GM19468 (cell line): ENCODE results near the gene ADORA2A.

Experiments used
- ATAC-seq: cut with Tn5 transposase; IDR thresholded peaks from one replicate; pipeline ENCODE4 v1.9.1; 2021; ENCODE audit warnings: mild to moderate bottlenecking, moderate library complexity, moderate number of reproducible peaks; ENCODE audit not compliant: unreplicated experiment; ENCODE audit errors: extremely low read depth

The ADORA2A gene

GRCh38 chr22:24427500-24428164 lies at the start of gene ADORA2A:
ADORA2A (plus strand) TSS chr22:24427599; CDS start chr22:24433405, 5,806 bp downstream.
- ATAC-seq, result peak; percentile 33

GRCh38 chr22:24379536-24379935 lies 47.9 kb upstream of the ADORA2A start:
- no peak for ATAC-seq

- ATAC-seq, result no peak
Observed at GRCh38 chr22:24380220-24380904, 47.0 kb upstream of the ADORA2A start.

- no peak for ATAC-seq
Observed at GRCh38 chr22:24380905-24381230, 46.5 kb upstream of the ADORA2A start.

- no peak for ATAC-seq
Observed at GRCh38 chr22:24383061-24383460, 44.3 kb upstream of the ADORA2A start.

- no peak for ATAC-seq
Observed at GRCh38 chr22:24384131-24384530, 43.3 kb upstream of the ADORA2A start.

GRCh38 chr22:24386937-24387471 lies 40.4 kb upstream of the ADORA2A start:
- ATAC-seq, result no peak

GRCh38 chr22:24389680-24390079 lies 37.7 kb upstream of the ADORA2A start:
- no peak for ATAC-seq

GRCh38 chr22:24390156-24390555 lies 37.2 kb upstream of the ADORA2A start:
- no peak for ATAC-seq

- ATAC-seq, result no peak
Observed at GRCh38 chr22:24390576-24390975, 36.8 kb upstream of the ADORA2A start.

- ATAC-seq, result no peak
Observed at GRCh38 chr22:24391836-24392217, 35.6 kb upstream of the ADORA2A start.

- ATAC-seq, result no peak
Observed at GRCh38 chr22:24392218-24392931, 35.0 kb upstream of the ADORA2A start.

GRCh38 chr22:24393012-24393559 lies 34.3 kb upstream of the ADORA2A start:
- ATAC-seq, result no peak

GRCh38 chr22:24393848-24394247 lies 33.6 kb upstream of the ADORA2A start:
- ATAC-seq, result no peak

GRCh38 chr22:24394254-24394653 lies 33.1 kb upstream of the ADORA2A start:
- ATAC-seq, result no peak

GRCh38 chr22:24398409-24398808 lies 29.0 kb upstream of the ADORA2A start:
- ATAC-seq, result no peak

- ATAC-seq, result no peak
Observed at GRCh38 chr22:24400034-24400725, 27.2 kb upstream of the ADORA2A start.

- ATAC-seq, result no peak
Observed at GRCh38 chr22:24400726-24401596, 26.4 kb upstream of the ADORA2A start.

GRCh38 chr22:24401931-24402367 lies 25.4 kb upstream of the ADORA2A start:
- ATAC-seq, result no peak
